ENCODE measurements around the gene WIPF3.

- TF ChIP-seq KDM1A (IDR thresholded peaks at IDR 0.05; ENCODE audit: borderline replicate concordance) (no peak), POLR2AphosphoS5 (IDR thresholded peaks at IDR 0.05; ENCODE audit: low read length) (no peak), ZBED1 (IDR thresholded peaks at IDR 0.05; ENCODE audit: borderline replicate concordance) (no peak), CTCF (IDR thresholded peaks at IDR 0.05 in 2 of 3, conservative IDR thresholded peaks at IDR 0.05 in 1 of 3; ENCODE audit: control insufficient read depth in 2 of 3, extremely low read depth in 1 of 3, insufficient read depth in 1 of 3, low read depth in 3 of 3, low read length in 3 of 3) (no peak), EP300 (IDR thresholded peaks at IDR 0.05; ENCODE audit: borderline replicate concordance in 1 of 2, control insufficient read depth in 1 of 2, low read depth in 2 of 2, low read length in 2 of 2) (no peak), NRF1 (conservative IDR thresholded peaks at IDR 0.05; ENCODE audit: low read depth, low read length) (no peak), GABPA (IDR thresholded peaks at IDR 0.05; ENCODE audit: low read depth) (no peak), KAT2A (conservative IDR thresholded peaks at IDR 0.05; ENCODE audit: control insufficient read depth, low read depth, low read length) (no peak), CEBPB (IDR thresholded peaks at IDR 0.05; ENCODE audit: borderline replicate concordance in 1 of 2, low read depth in 2 of 2, low read length in 2 of 2) (no peak), NFYB (IDR thresholded peaks at IDR 0.05; ENCODE audit: insufficient read depth, low read depth, low read length) (no peak)
Measured at GRCh38 chr7:29926741-29927140, 120.4 kb downstream of the WIPF3 start.

Data from GM12878 (cell line).